H1 (cell line): Measurements from ENCODE around the gene ARHGAP6.

ENCODE experiments used
- CHD2 ChIP-seq: IDR thresholded peaks from 2 replicates; pipeline ENCODE4 v1.6.1; 2012; ENCODE audit warnings: low read length, improper control_type of control experiment
- CTCF ChIP-seq, 3 experiments: IDR thresholded peaks; 1 replicate in 2 of 3; 2 replicates in 1 of 3; pipeline versions ENCODE4 v1.5.1 to v1.6.1; 2011; ENCODE audit warnings: low read length in 3 of 3, mild to moderate bottlenecking in 3 of 3, inconsistent platforms in 2 of 3, low read depth in 1 of 3, moderate library complexity in 1 of 3; ENCODE audit not compliant: insufficient read depth in 1 of 3; ENCODE audit errors: control extremely low read depth in 1 of 3
- FOSL1 ChIP-seq: IDR thresholded peaks from 2 replicates; pipeline ENCODE4 v1.6.1; 2011; ENCODE audit warnings: mild to moderate bottlenecking, low read depth, low read length, moderate library complexity; ENCODE audit not compliant: insufficient read depth
- MAFK ChIP-seq: IDR thresholded peaks from 2 replicates; pipeline ENCODE4 v1.6.1; 2012; ENCODE audit warnings: low read depth, mild to moderate bottlenecking, improper control_type of control experiment, low read length
- MAX ChIP-seq: IDR thresholded peaks from 2 replicates; pipeline ENCODE4 v1.6.1; 2012; ENCODE audit warnings: inconsistent platforms
- RFX5 ChIP-seq: IDR thresholded peaks from 2 replicates; pipeline ENCODE4 v1.6.1; 2011; ENCODE audit warnings: low read depth, low read length, improper control_type of control experiment, borderline replicate concordance
- TAF1 ChIP-seq: IDR thresholded peaks from 2 replicates; pipeline ENCODE4 v1.6.1; 2011; ENCODE audit warnings: mild to moderate bottlenecking, low read depth, low read length

GRCh38 chrX:11374570-11374969 is 291.1 kb downstream of the ARHGAP6 start:
- no peak for TF ChIP-seq FOSL1
- no peak for TF ChIP-seq RFX5
- no peak for TF ChIP-seq CTCF (IDR thresholded peaks at IDR 0.05; ENCODE audit: control extremely low read depth in 1 of 3, insufficient read depth in 1 of 3, low read depth in 1 of 3, low read length in 3 of 3)
- TF ChIP-seq MAX = no peak
- TF ChIP-seq MAFK = no peak
- no peak for TF ChIP-seq TAF1
- no peak for TF ChIP-seq CHD2
